Tibial nerve (tissue), 4 donors: ENCODE data around the gene CALML4.

ENCODE experiments used
- CTCF ChIP-seq, 5 experiments: fragments of 200-600 bp in 3 of 5; fragments of 450-650 bp in 2 of 5; sonication (generic) in 3 of 5; IDR thresholded peaks; one replicate each; pipeline ENCODE4 v1.5.1; 2016 to 2019; ENCODE audit warnings: antibody characterized with exemption in 5 of 5, mild to moderate bottlenecking in 3 of 5, moderate library complexity in 2 of 5
- EP300 ChIP-seq, 2 donors: sonication (generic); formaldehyde crosslinking; IDR thresholded peaks; one replicate each; pipeline ENCODE4 v1.6.1; 2017; ENCODE audit warnings: antibody characterized with exemption in 2 of 2, mild to moderate bottlenecking in 1 of 2
- POLR2A ChIP-seq, 2 donors: fragments of 450-650 bp; IDR thresholded peaks; one replicate each; pipeline ENCODE4 v1.6.1; 2017; ENCODE audit warnings: antibody characterized with exemption in 2 of 2, mild to moderate bottlenecking in 2 of 2, moderate library complexity in 2 of 2

- peak; percentile 6 to 57 for TF ChIP-seq POLR2A (IDR thresholded peaks at IDR 0.05)
- peak in 1 of 5 experiments; percentile 42 for TF ChIP-seq CTCF (IDR thresholded peaks at IDR 0.05)
- peak in 1 of 2 donors; percentile 39 for TF ChIP-seq EP300 (IDR thresholded peaks at IDR 0.05)
These were observed 24.4 kb upstream of the CALML4 start, which contains the start of gene CLN6 for GRCh38 chr15:68229386-68230156.
